ENCODE data around the gene MRPL39. TPM values are rescaled to one million over a fixed set of nuclear protein-coding genes. Genes with fewer than 3 reads are reported as not detected.
A peak's percentile ranks its signal among the peaks of the same experiment; 100 is the strongest.

The MRPL39 gene
- total and polyA plus RNA-seq, 2 of the 4 experiments (the other 2 are of a cell fraction) = 15.2 to 20.6 TPM

- no peak within 1 kb of the TSS for H3K27ac ChIP-seq (ENCODE audit: insufficient read depth, low read length)
- H3K36me3 ChIP-seq (ENCODE audit: control insufficient read depth, insufficient read depth, low read length) = no peaks in the 10 kb centered on the region
- H2AFZ ChIP-seq (replicated peaks; ENCODE audit: low read length, poor library complexity) = peak within 1 kb of the TSS; percentile 92
- no peak within 1 kb of the TSS for H3K4ac ChIP-seq (ENCODE audit: low read depth, low read length)
- peak within 1 kb of the TSS; percentile 53 for H3K4me3 ChIP-seq (ENCODE audit: insufficient read depth, low read depth, low read length)
- H3K9me3 ChIP-seq (ENCODE audit: control insufficient read depth, insufficient read depth, low read length) = no peaks in the 10 kb centered on the region
- peak within 1 kb of the TSS; percentile 80 for H3K4me2 ChIP-seq (ENCODE audit: low read depth, low read length)
- POLR2A ChIA-PET (ENCODE audit: unreplicated experiment) = interaction anchor here (0.7 kb wide), 1 partner anchor 195 kb away, joined by 3 read pairs; no protein-coding TSS in a partner anchor
- dilution Hi-C loops (cut with HindIII; ENCODE audit: low sequenced_read_pairs, unreplicated experiment) (no loop called here), in situ Hi-C loops (cut with MboI; ENCODE audit: low sequenced_read_pairs) (no loop called here), intact Hi-C loops (cut with micrococcal nuclease) (no loop called here)
- H2BK120ac ChIP-seq (ENCODE audit: low read depth, low read length) = no peak within 1 kb of the TSS
- no peak within 1 kb of the TSS for H3K23ac ChIP-seq (ENCODE audit: low read depth, low read length)
- H2BK15ac ChIP-seq (ENCODE audit: low read depth, low read length) = no peak within 1 kb of the TSS
- H3K27me3 ChIP-seq (ENCODE audit: control insufficient read depth, insufficient read depth, low read length) = peaks cover 12% of the 10 kb centered on the region
- peak; percentile 27 for DNase-seq
- no peak within 1 kb of the TSS for H3K14ac ChIP-seq (replicated peaks; ENCODE audit: low read depth, low read length)
- no peaks in the 10 kb centered on the region for H4K20me1 ChIP-seq (ENCODE audit: insufficient read depth, low read length)
- H4K91ac ChIP-seq (ENCODE audit: insufficient read depth, low read depth, low read length) = no peak within 1 kb of the TSS
- TF ChIP-seq CEBPB (IDR thresholded peaks at IDR 0.05; ENCODE audit: low read depth, low read length) = peak; percentile 44; the same call in 1 of the 2 replicates
- TF ChIP-seq MAZ (IDR thresholded peaks at IDR 0.05; ENCODE audit: borderline replicate concordance, low read depth, low read length) = peak; percentile 33; the same call in 1 of the 2 replicates
- TF ChIP-seq POLR2A (IDR thresholded peaks at IDR 0.05; ENCODE audit: low read depth, low read length) = no peak
- no peak for TF ChIP-seq CTCF (conservative IDR thresholded peaks at IDR 0.05; ENCODE audit: low read depth, low read length)
- H2BK5ac ChIP-seq (ENCODE audit: low read depth, low read length, poor library complexity, severe bottlenecking) = no peak within 1 kb of the TSS
- H3K9me1 ChIP-seq (ENCODE audit: insufficient read depth, low read length) = no peaks in the 10 kb centered on the region
- whole genome bisulfite sequencing, 2 experiments (ENCODE audit: extremely low coverage in 2 of 2, insufficient read length in 1 of 2) = 0% methylated on average over 3 of the region's 41 CpGs; no CpG with 5 or more reads in 1 of the 2 experiments
- H4K8ac ChIP-seq (ENCODE audit: low read depth in 2 of 2, low read length in 2 of 2) = no peak within 1 kb of the TSS
- peak within 1 kb of the TSS; percentile 47 for H2AK9ac ChIP-seq (replicated peaks; ENCODE audit: low read depth, low read length, poor library complexity)
- peaks cover 2% of the 10 kb centered on the region; the same call in 1 of the 2 replicates for H3K4me1 ChIP-seq (ENCODE audit: control insufficient read depth, insufficient read depth, low read length)
- no peak within 1 kb of the TSS; the same call in 1 of the 2 replicates for H4K5ac ChIP-seq (ENCODE audit: low read depth, low read length)
- BruUV-seq (replicated peaks) = no TSS peak
- H2AK5ac ChIP-seq (ENCODE audit: low read depth, low read length) = no peak within 1 kb of the TSS
- no peak within 1 kb of the TSS for H2BK20ac ChIP-seq (ENCODE audit: low read depth, low read length)
- no peaks in the 10 kb centered on the region for H3K79me1 ChIP-seq (ENCODE audit: low read depth in 1 of 2, low read length in 2 of 2)
- H3K18ac ChIP-seq (ENCODE audit: low read depth, low read length) = no peak within 1 kb of the TSS; the same call in 1 of the 2 replicates
- CTCF ChIA-PET = interaction anchor here (1.0 kb wide), 1 partner anchor 30 kb away, joined by 3 read pairs; no protein-coding TSS in a partner anchor
- peak; percentile 67 for ATAC-seq (ENCODE audit: low read depth)
- no peak within 1 kb of the TSS for H3K56ac ChIP-seq (ENCODE audit: extremely low read depth, insufficient read depth, low read length)
- peak within 1 kb of the TSS; percentile 11; the same call in 1 of the 2 replicates for H3K9ac ChIP-seq (ENCODE audit: low read depth, low read length)
These were observed 31.6 kb upstream of the MRPL39 start, which contains the start of gene JAM2 for GRCh38 chr21:25638660-25639550. JAM2 (plus strand) TSS chr21:25639258; CDS start chr21:25639822, 564 bp downstream.
